Measurements from ENCODE around the gene SHFL.

Gene SHFL

GRCh38 chr19:10085641-10086590 lies at the start of gene SHFL:
Gene SHFL, plus strand, starts transcription at chr19:10086317. Its CDS starts 111 bp downstream, at chr19:10086428.
- Histone ChIP-seq H3K9me3 (ENCODE audit: control insufficient read depth, low read depth, low read length) (no peaks in the 10 kb centered on the region), H3K4me1 (ENCODE audit: control insufficient read depth, low read depth, low read length) (no peaks in the 10 kb centered on the region), H3K36me3 (ENCODE audit: control insufficient read depth, low read depth, low read length) (no peaks in the 10 kb centered on the region), H3K27ac (ENCODE audit: low read length) (no peak within 1 kb of the TSS), H3K27me3 (ENCODE audit: control insufficient read depth, insufficient read depth, low read length) (peaks cover 20% of the 10 kb centered on the region), H3K4me3 (ENCODE audit: low read length) (peak within 1 kb of the TSS; percentile 79), H3K9ac (ENCODE audit: low read length) (peak within 1 kb of the TSS; percentile 28)

GRCh38 chr19:10036601-10037071 lies 49.5 kb upstream of the SHFL start:
- no peaks in the 10 kb centered on the region for H3K27me3 ChIP-seq (ENCODE audit: control insufficient read depth, insufficient read depth, low read length)

DNA sequence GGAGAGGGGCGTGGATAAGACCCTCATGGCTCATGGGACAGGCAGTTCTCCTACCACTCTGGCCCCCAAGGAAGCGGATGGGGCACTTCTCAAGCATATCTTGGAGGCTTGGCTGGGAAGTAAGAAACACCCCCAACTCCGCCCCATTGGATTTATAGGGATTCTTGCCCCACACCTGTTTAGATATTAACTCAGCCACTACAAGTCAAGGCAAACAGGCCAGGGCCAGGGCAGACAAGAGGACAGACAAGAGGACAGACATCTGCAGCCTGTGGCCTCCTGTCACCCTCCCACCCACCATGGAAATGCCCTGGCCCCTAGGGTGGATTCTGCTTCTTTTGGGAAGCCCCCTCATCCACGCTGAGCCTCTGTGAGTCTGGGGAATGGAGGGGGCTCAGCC lies 48.8 kb upstream of the SHFL start:
- H3K9me3 ChIP-seq (ENCODE audit: control insufficient read depth, low read depth, low read length), result no peaks in the 10 kb centered on the region
- no peaks in the 10 kb centered on the region for H3K27me3 ChIP-seq (ENCODE audit: control insufficient read depth, insufficient read depth, low read length)
- H3K4me1 ChIP-seq (ENCODE audit: control insufficient read depth, low read depth, low read length), result no peaks in the 10 kb centered on the region
- no peak overlapping the region for H3K9ac ChIP-seq (ENCODE audit: low read length)
- H3K4me3 ChIP-seq (ENCODE audit: low read length), result no peak overlapping the region
- H3K27ac ChIP-seq (ENCODE audit: low read length), result no peak overlapping the region
- H3K36me3 ChIP-seq (ENCODE audit: control insufficient read depth, low read depth, low read length), result no peaks in the 10 kb centered on the region

More at GRCh38 chr19:10036601-10037071, 49.5 kb upstream of the SHFL start:
- Histone ChIP-seq H3K9ac (ENCODE audit: low read length) (no peak overlapping the region), H3K4me1 (ENCODE audit: control insufficient read depth, low read depth, low read length) (no peaks in the 10 kb centered on the region), H3K36me3 (ENCODE audit: control insufficient read depth, low read depth, low read length) (no peaks in the 10 kb centered on the region), H3K27ac (ENCODE audit: low read length) (no peak overlapping the region), H3K9me3 (ENCODE audit: control insufficient read depth, low read depth, low read length) (no peaks in the 10 kb centered on the region), H3K4me3 (ENCODE audit: low read length) (no peak overlapping the region)

DNA sequence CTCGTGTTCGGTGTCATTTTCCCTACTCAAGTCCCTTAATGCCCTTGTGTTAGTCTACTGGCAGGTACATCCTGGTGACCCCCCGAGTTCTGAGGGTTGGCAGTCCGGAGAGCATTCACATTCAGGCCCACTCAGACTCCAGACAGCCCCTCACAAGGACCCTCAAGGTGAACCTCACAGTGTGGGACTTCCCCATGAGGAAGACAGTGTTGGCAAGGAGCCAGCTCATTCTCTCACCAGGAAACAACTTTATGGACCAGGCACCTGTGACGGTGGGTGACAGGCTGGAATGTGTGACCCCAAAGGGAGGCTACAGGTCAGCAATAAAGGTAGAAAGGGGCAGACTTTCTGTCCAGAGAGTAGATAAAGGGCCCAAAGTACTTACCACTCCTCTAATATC lies 48.3 kb upstream of the SHFL start:
- Histone ChIP-seq H3K27me3 (ENCODE audit: control insufficient read depth, insufficient read depth, low read length) (no peaks in the 10 kb centered on the region), H3K4me1 (ENCODE audit: control insufficient read depth, low read depth, low read length) (no peaks in the 10 kb centered on the region), H3K27ac (ENCODE audit: low read length) (no peak overlapping the region), H3K36me3 (ENCODE audit: control insufficient read depth, low read depth, low read length) (no peaks in the 10 kb centered on the region), H3K9me3 (ENCODE audit: control insufficient read depth, low read depth, low read length) (no peaks in the 10 kb centered on the region), H3K4me3 (ENCODE audit: low read length) (no peak overlapping the region), H3K9ac (ENCODE audit: low read length) (no peak overlapping the region)

DNA sequence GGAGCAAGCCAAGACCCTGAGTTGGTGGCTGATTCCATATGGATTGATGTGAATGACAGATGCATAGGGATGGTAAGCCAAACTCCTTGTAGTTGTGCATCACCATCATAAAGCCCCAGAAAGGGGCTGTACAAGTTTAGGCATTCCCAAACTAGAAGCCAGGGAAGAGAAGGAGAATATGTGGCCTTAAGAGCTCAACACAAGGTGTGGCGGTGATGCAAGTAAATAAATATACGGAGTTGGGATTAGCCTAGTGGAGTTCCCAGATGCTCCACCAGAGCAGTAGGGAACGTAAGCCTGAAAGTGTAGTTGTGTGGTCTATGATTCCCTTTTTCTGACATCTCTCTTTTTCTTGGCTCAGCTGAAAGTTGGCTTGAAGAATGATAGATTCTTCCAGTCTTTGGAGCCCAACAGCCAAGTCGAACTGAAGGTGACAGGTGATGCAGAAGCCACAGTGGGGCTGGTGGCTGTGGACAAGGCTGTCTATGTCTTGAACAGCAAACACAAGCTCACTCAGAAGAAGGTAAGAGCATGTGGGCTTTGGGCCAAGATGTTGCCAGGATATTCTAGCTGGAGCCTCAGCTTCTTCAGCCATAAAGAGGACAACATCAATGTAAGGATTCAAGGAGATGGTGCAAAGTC lies 42.7 kb upstream of the SHFL start:
- Histone ChIP-seq H3K27me3 (ENCODE audit: control insufficient read depth, insufficient read depth, low read length) (no peaks in the 10 kb centered on the region), H3K36me3 (ENCODE audit: control insufficient read depth, low read depth, low read length) (no peaks in the 10 kb centered on the region), H3K9ac (ENCODE audit: low read length) (no peak overlapping the region), H3K4me1 (ENCODE audit: control insufficient read depth, low read depth, low read length) (no peaks in the 10 kb centered on the region), H3K4me3 (ENCODE audit: low read length) (no peak overlapping the region), H3K9me3 (ENCODE audit: control insufficient read depth, low read depth, low read length) (peaks cover 12% of the 10 kb centered on the region), H3K27ac (ENCODE audit: low read length) (no peak overlapping the region)

DNA sequence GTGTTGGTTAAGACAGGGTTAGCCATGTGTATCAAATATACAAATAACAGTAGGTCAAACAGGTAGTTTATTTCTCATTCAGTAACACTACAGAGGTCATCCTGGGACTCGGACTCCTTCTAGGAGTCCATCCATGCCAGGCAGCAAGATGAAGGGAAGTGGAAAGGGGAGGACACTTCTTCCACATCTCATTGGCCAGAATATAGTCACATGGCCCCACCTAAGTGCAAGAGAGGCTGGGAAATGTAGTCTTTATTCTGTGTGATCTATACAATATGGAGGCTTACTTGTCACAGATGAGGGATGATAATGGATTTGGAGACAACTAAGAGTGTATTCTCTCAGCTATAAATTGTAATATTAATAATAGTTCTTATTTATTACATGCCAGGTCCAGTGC lies 41.7 kb upstream of the SHFL start:
- H3K9me3 ChIP-seq (ENCODE audit: control insufficient read depth, low read depth, low read length), result peaks cover 12% of the 10 kb centered on the region
- no peaks in the 10 kb centered on the region for H3K27me3 ChIP-seq (ENCODE audit: control insufficient read depth, insufficient read depth, low read length)
- H3K27ac ChIP-seq (ENCODE audit: low read length), result no peak overlapping the region
- no peaks in the 10 kb centered on the region for H3K36me3 ChIP-seq (ENCODE audit: control insufficient read depth, low read depth, low read length)
- no peak overlapping the region for H3K9ac ChIP-seq (ENCODE audit: low read length)
- no peak overlapping the region for H3K4me3 ChIP-seq (ENCODE audit: low read length)
- no peaks in the 10 kb centered on the region for H3K4me1 ChIP-seq (ENCODE audit: control insufficient read depth, low read depth, low read length)

- Histone ChIP-seq H3K36me3 (ENCODE audit: control insufficient read depth, low read depth, low read length) (no peaks in the 10 kb centered on the region), H3K27ac (ENCODE audit: low read length) (no peak overlapping the region), H3K27me3 (ENCODE audit: control insufficient read depth, insufficient read depth, low read length) (no peaks in the 10 kb centered on the region), H3K4me3 (ENCODE audit: low read length) (no peak overlapping the region), H3K9me3 (ENCODE audit: control insufficient read depth, low read depth, low read length) (peaks cover 12% of the 10 kb centered on the region), H3K9ac (ENCODE audit: low read length) (no peak overlapping the region), H3K4me1 (ENCODE audit: control insufficient read depth, low read depth, low read length) (no peaks in the 10 kb centered on the region)
These were observed 40.7 kb upstream of the SHFL start for GRCh38 chr19:10045371-10045770.

DNA sequence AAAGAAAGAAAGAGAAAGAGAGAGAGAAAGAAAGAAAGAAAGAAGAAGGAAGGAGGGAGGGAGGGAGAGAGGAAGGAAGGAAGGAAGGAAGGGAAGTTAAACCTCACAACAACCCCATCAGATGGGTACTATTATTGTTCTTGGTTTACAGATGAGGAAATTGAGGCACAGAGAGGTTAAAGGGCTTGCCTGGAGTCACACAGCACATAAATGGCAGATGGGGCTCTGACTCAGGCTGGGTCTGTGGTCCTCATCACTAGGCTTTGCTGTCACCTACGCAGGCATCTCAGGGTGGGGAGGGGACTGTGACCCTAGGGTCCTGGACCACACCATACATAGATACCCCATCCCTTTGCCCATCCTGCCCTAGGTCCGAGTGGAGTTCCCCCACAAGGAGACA lies 36.5 kb upstream of the SHFL start:
- Histone ChIP-seq H3K9me3 (ENCODE audit: control insufficient read depth, low read depth, low read length) (no peaks in the 10 kb centered on the region), H3K36me3 (ENCODE audit: control insufficient read depth, low read depth, low read length) (no peaks in the 10 kb centered on the region), H3K27ac (ENCODE audit: low read length) (no peak overlapping the region), H3K27me3 (ENCODE audit: control insufficient read depth, insufficient read depth, low read length) (no peaks in the 10 kb centered on the region), H3K4me1 (ENCODE audit: control insufficient read depth, low read depth, low read length) (no peaks in the 10 kb centered on the region), H3K9ac (ENCODE audit: low read length) (no peak overlapping the region), H3K4me3 (ENCODE audit: low read length) (no peak overlapping the region)

DNA sequence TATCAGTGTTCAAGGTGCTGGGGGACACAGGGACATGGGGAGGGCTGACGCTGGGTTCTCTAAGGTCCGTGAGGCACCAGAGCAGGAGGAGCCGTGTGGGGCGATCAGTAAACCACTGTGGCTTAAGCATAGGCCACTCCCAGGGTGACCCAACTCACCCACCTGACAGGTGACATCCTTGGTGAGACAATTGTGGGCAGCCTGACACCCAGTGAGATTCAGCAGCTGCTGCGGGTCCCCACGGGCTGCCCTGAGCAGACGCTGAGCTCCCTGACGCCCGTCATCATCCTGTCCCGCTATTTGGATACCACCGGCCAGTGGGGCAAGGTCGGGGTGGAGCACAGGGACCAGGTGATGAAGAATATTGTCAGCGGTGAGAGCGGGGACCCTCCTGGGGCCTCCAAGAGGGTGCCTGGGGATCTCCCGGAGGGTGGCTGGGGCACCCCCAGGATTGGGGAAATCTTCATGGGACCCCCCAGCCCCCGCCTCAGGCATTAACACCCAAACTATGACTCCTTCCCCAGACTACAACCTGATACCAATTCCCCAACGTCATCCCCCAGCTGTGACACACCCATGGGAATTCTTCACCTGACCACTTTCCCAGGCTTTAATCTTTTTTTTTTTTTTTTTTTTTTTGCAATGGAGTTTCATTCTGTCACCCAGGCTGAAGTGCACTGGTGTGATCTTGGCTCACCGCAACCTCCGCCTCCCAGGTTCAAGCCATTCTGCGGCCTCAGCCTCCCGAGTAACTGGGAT lies 33.3 kb upstream of the SHFL start:
- H3K27me3 ChIP-seq (ENCODE audit: control insufficient read depth, insufficient read depth, low read length), result no peaks in the 10 kb centered on the region
- no peaks in the 10 kb centered on the region for H3K36me3 ChIP-seq (ENCODE audit: control insufficient read depth, low read depth, low read length)
- no peaks in the 10 kb centered on the region for H3K9me3 ChIP-seq (ENCODE audit: control insufficient read depth, low read depth, low read length)
- no peak overlapping the region for H3K9ac ChIP-seq (ENCODE audit: low read length)
- H3K4me1 ChIP-seq (ENCODE audit: control insufficient read depth, low read depth, low read length), result no peaks in the 10 kb centered on the region
- H3K27ac ChIP-seq (ENCODE audit: low read length), result no peak overlapping the region
- H3K4me3 ChIP-seq (ENCODE audit: low read length), result no peak overlapping the region

DNA sequence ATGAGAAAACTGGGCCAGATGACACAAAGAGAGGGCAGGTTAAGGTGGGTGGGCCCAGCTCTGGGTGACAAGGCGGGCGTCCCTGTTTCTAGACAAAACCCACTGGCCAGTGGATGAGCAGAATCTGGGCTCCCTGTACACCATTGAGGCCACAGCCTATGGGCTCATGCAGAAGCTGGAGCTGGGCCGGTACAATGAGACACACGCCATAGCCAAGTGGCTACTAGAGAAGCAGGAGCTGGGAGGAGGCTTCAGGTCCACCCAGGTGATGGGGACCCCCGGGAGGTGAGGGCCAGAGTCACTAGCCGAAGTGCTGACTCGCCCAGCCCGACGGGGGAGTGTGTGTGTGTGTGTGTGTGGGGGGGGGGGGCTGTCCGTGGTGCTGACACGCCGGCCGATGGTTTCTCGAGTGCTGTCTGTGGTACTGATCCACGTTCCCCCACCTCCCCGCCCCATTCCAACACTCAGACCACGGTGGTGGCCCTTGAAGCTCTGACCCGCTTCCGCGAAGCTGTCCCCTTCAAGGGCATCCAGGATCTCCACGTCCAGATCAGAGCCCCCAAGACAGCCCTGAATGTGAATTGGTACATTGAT lies 24.3 kb upstream of the SHFL start:
- H3K27me3 ChIP-seq (ENCODE audit: control insufficient read depth, insufficient read depth, low read length), result peaks cover 11% of the 10 kb centered on the region
- no peak overlapping the region for H3K27ac ChIP-seq (ENCODE audit: low read length)
- H3K4me1 ChIP-seq (ENCODE audit: control insufficient read depth, low read depth, low read length), result no peaks in the 10 kb centered on the region
- no peak overlapping the region for H3K4me3 ChIP-seq (ENCODE audit: low read length)
- H3K36me3 ChIP-seq (ENCODE audit: control insufficient read depth, low read depth, low read length), result no peaks in the 10 kb centered on the region
- no peaks in the 10 kb centered on the region for H3K9me3 ChIP-seq (ENCODE audit: control insufficient read depth, low read depth, low read length)
- no peak overlapping the region for H3K9ac ChIP-seq (ENCODE audit: low read length)

DNA sequence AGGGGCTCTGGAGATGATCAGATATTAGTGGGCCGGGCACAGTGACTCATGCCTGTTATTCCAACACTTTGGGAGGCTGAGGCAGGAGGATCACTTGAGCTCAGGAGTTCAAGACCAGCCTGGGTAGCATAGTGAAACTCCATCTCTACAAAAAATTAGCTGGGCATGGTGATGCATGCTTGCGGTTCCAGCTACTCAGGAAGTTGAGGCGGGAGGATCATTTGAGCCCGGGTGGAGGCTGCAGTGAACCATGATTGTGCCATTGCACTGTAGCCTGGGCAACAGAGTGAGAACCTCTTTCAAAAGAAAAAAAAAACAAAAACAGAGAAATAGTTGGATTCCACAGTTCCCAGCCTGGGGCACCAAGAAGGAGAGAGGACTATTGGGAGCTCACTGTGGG lies 17.9 kb upstream of the SHFL start:
- H3K27ac ChIP-seq (ENCODE audit: low read length), result no peak overlapping the region
- H3K9ac ChIP-seq (ENCODE audit: low read length), result no peak overlapping the region
- H3K4me3 ChIP-seq (ENCODE audit: low read length), result no peak overlapping the region
- H3K9me3 ChIP-seq (ENCODE audit: control insufficient read depth, low read depth, low read length), result no peaks in the 10 kb centered on the region
- peaks cover 2% of the 10 kb centered on the region for H3K27me3 ChIP-seq (ENCODE audit: control insufficient read depth, insufficient read depth, low read length)
- no peaks in the 10 kb centered on the region for H3K36me3 ChIP-seq (ENCODE audit: control insufficient read depth, low read depth, low read length)
- H3K4me1 ChIP-seq (ENCODE audit: control insufficient read depth, low read depth, low read length), result peaks cover 3% of the 10 kb centered on the region
